Measurements from ENCODE around the gene BBS5.
"Not testable (repeated sequence)": the region's sequence is repeated elsewhere in the genome, so short reads cannot be mapped to it uniquely, and the experiment has no call there.

The BBS5 gene

DNA sequence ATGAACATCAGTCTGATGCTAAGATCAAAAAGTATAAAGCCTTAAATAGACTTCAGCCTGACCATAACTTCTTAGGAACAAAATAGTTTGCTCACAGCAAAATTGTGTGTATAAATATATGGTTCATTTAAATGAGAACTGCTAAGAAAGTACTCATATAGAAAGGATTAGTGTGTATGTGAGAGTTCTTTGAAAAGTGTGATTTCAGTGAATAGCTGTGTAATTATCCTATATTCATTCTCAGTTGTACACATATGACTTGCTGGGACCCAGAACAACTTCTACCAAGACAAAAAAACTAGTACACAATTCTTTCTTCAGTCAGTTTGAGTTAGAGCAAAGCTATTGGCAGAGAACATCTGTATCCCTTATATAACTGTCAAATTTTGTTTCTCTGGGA, 7.2 kb downstream of the BBS5 start:
- DNase-seq (ENCODE audit: low spot score) = no peak

DNA sequence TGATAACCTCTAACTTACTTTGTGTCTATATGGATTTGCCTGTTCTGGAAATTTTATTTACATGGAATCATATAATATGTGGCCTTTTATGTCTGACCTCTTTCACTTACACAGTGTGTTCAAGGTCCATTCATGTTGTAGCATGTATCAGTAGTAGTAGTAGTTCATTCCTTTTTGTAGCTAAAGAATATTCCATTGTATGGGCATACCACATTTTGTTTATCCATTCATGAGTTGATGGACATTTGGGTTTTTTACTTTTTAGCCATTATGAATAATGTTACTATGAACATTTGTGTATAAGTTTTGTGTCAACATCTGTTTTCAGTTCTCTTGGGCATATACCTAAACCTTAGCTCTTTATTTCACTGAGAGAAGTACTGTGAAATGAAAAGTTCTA, 11.5 kb downstream of the BBS5 start:
- no peak for DNase-seq (ENCODE audit: low spot score)

DNA sequence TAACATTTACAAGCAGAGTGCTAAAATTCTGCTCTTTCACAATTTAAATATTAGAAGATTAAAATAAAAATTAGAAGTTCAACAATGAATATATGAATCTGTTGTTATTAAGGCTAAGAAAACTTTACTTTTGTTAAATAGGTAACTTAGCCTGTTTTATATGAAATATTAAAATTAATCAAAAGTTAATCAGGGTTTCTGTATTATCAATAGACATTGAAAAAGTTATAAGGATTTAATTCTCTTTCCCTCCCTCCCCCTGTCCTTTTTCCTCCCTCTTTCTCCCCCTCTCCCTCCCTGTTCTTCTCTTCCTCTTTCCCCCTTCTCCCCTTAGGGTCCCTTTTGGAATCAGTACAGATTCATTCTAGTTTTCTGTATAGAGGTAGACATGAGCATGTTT, 12.1 kb downstream of the BBS5 start:
- DNase-seq (ENCODE audit: low spot score) = no peak

DNA sequence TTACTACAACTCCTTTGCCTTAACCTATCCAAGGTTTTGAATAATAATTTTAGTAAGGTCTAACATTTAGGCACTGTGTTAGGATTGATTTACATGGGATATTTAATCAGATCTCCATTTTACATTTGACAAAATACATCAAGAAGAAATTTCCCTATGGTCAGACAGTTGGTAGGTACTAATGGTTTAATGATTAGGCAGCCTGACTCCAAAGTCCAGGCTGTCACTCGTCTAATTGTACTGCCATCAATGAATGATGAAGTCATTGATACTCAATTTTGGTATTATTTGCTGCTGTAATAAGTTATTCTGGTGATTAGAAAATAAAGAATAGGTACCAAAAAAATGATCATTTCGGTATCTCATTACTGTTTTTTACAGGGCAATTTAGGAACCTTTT, 14.1 kb downstream of the BBS5 start:
- no peak for DNase-seq (ENCODE audit: low spot score)

DNA sequence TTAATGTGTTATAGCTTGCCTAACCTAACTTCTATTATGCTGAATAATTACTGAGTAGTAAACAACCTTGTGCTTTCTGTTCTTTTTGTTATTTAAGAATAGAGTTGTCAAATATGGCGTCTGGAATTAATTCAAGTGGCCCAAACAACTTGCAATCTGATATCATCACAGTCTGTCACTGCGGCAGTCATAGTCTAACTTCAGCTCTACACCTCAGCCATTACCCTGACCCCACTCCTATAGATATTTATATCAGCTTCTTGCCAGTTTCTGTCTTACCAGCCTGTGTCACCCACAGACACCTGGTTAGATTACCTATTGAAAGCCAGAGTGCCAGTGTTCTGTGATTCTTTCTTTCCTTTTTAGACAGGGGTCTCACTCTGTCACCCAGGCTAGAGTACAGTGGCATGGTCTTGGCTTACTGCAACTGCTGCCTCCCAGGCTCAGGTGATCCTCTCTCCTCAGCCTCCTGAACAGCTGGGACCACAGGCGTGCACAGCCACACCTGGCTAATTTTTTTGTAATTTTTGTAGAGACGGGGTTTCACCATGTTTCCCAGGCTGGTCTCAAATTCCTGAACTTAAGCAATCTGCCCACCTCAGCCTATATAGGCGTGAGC, 16.1 kb downstream of the BBS5 start:
- DNase-seq (ENCODE audit: low spot score) = no peak

DNA sequence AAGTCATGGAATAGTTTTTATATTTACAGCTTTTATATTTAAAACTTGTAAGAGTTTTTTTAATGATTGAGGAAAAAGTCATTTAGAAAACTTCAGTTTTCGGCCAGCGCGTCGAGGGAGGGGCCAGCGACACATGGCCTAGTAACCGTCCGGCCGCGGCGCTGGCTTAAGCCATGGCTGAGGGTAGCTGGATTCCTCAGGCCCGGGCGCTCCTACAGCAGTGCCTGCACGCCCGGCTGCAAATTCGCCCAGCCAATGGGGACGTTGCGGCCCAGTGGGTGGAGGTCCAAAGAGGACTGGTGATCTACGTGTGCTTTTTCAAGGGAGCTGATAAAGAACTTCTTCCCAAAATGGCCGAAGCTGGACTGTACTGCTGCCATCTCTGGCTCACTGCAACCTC, 25.4 kb downstream of the BBS5 start:
- DNase-seq (ENCODE audit: low spot score) = no peak

DNA sequence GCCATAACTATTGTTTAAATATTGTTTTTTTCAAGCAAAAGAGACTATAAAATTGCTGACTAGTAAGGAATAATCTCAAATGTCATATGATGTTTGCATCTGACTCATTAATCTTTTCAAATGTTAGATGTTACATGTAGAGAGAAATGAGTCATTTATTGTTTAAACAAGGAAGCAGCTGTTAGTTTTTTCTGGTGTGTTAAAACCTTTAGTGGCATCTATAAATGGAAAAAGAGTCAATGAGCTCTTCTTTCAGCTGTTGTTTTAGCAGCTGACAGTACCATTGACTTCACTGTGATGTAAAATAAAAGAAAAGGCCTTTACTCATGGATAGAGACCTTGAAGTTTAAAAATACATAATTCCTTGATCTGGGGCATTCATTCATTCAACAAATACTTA, 28.4 kb downstream of the BBS5 start:
- DNase-seq (ENCODE audit: low spot score) = no peak

DNA sequence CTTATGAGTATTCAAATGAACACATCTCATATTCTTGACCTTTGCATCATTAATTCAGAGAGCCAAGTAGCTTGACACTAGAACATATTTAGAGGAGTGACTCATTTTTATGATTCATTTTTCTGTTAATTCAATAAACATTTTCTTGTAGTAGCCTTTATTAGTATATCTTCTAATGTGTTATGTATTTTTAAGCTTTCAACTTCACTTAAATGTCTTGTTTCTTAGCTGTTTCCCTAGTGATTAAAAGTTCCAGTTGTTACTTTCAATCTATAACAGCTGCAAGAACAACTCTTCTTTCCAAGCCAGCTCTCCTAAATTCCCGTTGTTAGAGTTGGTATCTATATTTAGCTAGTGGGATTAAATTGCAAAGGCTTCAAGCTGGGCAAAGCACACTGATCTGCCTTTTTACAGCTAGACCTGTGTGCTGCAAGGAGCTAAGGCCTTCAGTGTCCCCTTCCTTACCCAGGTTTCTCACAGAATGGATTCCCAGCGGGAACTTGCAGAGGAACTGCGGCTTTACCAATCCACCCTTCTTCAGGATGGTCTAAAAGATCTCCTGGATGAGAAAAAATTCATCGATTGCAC, 30.1 kb downstream of the BBS5 start, which contains the start of gene KLHL41:
TSS of gene KLHL41 (plus strand) at position 405 of the 588 bp plus-strand sequence. CDS start at position 482, 77 bp downstream.
- DNase-seq (ENCODE audit: low spot score) = no peak

DNA sequence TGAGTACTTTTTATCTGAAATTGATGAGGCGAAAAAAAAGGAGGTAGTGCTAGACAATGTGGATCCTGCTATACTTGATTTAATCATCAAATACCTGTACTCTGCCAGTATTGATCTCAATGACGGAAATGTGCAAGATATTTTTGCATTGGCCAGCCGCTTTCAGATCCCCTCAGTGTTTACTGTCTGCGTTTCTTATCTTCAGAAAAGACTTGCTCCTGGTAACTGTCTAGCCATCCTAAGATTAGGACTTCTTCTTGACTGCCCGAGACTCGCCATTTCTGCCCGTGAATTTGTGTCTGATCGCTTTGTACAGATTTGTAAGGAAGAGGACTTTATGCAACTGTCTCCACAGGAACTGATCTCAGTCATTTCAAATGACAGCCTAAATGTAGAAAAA, 30.7 kb downstream of the BBS5 start:
- DNase-seq (ENCODE audit: low spot score) = no peak

DNA sequence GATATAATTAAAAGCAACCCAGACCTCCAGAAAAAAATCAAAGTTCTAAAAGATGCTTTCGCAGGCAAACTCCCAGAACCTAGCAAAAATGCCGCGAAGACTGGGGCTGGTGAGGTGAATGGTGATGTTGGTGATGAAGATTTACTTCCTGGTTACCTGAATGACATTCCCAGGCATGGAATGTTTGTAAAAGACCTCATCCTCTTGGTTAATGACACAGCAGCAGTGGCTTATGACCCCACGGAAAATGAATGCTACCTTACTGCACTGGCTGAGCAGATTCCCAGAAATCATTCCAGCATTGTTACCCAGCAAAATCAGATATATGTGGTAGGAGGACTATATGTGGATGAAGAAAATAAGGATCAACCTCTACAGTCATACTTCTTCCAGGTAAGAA, 31.2 kb downstream of the BBS5 start:
- no peak for DNase-seq (ENCODE audit: low spot score)

DNA sequence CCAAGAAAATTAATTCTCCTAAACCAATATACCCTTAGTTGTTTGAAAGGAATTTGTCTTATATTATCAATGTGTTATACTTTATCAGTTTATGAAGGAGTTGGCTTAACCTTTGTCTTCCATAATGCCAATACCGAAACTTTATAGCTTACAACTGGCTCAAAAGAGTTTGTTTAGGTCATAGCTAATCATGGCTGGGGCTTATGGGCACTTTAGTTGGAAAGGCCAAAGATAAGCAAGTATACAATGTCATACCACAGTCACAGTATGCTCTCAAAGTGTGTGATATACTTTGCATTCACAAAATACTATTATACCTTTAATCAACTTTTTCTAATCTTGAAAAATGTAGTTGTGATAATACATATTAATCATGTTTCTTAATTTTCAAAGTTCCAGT, 32.5 kb downstream of the BBS5 start:
- no peak for DNase-seq (ENCODE audit: low spot score)

DNA sequence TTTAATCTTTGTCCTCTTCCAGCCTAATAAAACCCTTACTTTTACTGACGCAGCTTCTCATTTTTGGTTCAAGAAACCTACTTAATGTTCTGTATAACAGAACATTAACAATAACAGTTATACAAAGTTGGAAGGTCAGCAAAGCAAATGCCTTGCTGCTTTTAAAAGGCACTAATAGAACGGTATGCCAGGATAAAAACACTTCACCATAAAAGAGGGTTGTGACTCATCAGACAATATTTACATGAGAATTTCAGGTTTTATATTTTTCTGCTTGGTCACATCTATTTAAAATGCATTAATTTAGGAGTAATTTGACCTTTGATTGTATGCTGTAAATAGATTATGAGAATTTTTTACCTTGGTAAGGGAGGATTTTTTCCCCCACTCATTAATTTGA, 33.2 kb downstream of the BBS5 start:
- DNase-seq (ENCODE audit: low spot score) = no peak

DNA sequence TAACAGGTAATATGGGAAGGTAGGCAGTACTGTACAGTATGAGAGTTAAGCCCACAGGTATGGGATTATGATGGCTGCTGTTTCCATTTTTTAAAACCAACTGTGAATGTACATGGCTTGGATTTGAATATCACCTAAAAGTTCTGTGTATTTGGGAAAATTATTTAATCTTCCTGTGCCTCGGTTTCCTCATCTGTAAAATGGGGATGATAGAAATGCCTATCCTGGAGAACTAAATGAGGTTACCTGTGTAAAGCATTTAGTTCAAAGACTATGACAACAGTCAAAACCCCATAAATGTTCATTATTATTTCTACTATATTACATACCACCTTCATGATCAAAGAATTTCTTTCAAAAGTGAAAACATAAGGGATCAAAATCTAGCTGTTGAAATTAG, 33.8 kb downstream of the BBS5 start:
- DNase-seq (ENCODE audit: low spot score) = no peak

DNA sequence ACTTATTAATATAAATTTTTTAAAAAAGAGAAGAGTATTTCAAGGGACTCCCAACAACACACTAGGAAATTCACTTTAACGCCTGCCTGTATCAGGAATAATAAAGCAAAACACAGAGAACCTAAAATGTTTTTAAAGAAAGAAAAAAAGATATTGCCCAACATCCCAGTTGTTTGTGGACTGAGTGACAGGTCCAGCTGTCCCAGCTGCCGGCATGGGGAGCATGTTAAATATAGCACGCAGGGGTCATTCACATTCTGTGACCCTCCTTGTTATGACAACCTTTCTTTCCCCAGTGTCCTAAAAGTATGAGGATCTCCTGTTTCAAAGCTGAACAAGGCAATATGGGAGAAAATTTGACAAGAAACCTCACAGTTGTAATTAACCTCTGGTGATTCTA, 34.6 kb downstream of the BBS5 start:
- no peak for DNase-seq (ENCODE audit: low spot score)

DNA sequence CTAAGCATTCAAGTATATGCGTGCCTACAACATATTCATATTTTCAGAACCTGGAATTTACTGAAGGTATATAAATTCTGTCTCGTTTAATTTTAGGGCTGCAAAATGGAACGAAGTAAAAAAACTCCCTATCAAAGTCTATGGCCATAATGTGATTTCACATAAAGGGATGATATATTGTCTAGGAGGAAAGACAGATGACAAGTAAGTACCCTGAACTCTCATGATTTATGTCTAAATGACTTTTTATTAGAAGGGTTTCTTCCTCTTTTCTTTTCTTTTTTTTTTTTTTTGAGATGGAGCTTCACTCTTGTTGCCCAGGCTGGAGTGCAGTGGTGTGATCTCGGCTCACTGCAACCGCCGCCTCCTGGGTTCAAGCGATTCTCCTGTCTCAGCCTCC, 35.5 kb downstream of the BBS5 start:
- not testable (repeated sequence) for DNase-seq (ENCODE audit: low spot score)

DNA sequence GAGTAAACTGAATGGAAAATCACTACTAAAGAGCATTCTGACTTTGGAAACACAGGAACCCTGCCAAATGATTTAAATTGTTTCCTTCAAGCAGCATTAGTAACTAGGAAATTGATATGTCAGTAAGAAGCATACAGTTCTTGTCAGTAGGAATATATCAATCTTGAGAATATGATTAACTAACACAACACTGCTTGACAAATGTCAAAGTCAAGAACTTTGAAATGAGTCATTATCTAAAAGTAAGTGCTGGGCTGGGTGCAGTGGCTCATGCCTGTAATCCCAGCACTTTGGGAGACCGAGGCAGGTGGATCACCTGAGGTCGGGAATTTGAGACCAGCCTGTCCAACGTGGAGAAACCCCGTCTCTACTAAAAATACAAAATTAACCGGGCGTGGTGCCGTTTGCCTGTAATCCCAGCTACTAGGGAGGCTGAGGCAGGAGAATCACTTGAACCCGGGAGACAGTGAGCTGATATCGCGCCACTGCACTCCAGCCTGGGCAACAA, 37.2 kb downstream of the BBS5 start:
- not testable (repeated sequence) for DNase-seq (ENCODE audit: low spot score)

DNA sequence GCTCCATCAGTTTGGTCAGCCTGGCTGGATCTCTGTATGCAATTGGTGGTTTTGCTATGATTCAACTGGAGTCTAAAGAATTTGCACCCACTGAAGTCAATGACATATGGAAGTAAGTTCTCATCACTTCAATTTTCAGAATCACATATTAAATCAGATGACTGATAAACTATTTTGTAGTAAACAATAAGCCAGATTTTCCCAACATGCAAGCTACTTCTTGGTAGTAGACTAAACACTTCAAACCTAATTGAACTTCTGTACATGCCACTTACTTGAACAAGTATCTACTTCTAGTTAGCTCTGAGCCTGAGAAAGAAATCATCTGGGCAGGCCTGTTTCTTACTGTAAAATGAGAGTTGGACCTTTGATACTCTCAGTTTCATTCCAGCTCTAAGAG, 41.6 kb downstream of the BBS5 start:
- DNase-seq (ENCODE audit: low spot score) = no peak

DNA sequence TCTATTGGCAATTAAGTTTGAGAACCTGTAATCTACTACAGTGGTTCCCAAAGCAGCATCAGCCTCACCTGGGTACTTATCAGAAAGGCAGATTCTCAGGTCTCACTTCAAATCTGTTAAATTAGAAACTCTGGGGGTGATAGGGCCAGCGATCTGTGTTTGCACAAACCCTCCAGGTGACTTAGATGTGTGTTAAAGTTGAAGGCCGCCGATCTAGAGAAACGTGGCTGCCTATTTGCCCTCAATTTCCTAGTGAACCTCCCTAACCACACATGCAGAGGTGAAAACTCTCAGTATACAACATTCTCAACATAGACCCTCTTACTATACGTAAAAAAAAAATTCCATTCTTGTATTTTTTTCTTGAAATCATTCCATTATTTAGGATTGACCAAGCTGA, 44.4 kb downstream of the BBS5 start:
- no peak for DNase-seq (ENCODE audit: low spot score)

DNA sequence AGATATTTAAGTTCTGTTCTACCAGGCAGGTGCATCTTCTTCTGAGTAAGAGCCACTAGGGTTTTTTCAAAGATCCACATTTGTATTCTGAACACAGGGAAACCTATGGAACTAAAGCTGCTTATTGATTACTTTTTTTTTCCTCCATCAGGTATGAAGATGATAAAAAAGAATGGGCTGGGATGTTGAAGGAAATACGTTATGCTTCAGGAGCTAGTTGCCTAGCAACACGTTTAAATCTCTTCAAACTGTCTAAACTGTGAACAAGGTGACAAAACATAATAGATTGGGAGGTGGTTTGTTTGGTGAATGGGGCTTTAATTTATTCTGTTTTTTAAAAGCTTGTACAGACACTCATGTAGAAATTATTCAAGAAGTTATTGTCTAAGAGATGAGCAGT, 46.1 kb downstream of the BBS5 start:
- no peak for DNase-seq (ENCODE audit: low spot score)

DNA sequence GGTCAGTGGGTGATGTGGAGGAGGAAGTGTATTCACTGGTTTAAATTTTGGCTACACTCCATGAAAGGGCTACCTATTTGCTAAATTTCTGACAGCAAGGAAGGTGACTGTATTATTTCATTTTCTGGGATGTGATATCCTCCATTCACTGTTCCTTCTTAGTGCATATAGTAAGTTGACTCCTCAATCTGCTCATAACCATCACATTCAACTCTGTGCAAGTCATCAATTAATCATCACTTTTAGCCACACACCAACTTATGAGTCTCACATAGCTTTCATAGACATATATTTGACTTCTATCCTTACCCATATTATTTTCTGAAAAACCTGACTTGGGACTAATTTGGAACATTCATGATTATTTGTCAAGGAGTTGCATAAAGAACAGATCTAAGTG, 47.2 kb downstream of the BBS5 start:
- DNase-seq (ENCODE audit: low spot score) = no peak

DNA sequence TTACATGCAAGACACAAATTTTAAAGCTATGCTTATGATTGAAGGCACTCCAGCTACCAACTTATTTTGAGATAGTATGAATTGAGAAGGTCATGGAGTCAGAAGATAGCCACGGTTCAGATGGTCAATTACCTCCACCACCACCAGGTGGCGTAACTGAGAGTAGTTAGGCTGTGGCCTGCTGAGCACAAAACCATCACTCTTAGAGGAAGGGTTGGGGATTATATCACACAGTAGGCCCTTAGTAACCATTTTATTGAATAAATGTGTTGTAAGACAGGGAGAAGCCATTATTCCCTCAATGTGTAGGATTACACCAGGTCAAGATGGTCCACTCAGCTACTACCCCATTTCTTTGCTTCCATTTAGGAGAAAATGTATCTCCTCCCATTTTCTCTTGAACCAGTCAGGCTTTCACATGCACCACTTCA, 49.0 kb downstream of the BBS5 start:
- peak; percentile 80 for DNase-seq (ENCODE audit: low spot score)

DNA sequence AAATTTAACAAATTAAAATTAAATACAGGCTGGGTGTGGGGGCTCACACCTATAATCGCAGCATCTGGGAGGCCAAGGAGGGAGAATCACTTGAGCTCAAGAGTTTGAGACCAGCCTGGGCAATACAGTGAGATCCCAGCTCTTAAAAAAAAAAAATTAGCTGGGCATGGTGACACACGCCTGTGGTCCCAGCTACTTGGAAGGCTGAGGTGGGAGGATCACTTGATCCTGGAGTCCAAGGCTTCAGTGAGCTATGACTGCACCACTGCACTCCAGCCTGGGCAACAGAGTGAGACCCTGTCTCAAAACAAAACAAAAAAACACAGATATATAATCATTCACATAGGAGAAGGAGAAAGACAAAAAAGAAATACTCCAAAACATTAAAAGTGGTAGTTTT, 60.2 kb downstream of the BBS5 start:
- DNase-seq (ENCODE audit: low spot score) = not testable (repeated sequence)

DNA sequence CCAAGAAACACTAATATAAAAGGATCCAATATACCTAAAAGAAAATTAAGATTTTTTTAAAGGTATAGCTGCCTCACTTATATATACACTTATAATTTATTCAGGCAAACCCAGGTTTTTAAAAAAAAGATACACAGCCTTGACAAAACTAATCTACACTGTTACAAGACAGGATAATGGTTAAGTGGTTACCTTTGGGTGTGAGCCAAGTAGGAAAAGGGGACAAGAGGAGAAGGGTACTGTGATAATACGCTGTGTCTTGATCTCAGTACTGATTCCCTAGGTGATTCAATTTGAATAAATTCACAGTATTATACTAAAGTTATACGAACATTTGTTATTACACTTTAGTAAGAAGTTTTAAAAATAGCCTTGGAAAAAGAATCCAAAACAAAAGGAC, 60.9 kb downstream of the BBS5 start:
- no peak for DNase-seq (ENCODE audit: low spot score)

DNA sequence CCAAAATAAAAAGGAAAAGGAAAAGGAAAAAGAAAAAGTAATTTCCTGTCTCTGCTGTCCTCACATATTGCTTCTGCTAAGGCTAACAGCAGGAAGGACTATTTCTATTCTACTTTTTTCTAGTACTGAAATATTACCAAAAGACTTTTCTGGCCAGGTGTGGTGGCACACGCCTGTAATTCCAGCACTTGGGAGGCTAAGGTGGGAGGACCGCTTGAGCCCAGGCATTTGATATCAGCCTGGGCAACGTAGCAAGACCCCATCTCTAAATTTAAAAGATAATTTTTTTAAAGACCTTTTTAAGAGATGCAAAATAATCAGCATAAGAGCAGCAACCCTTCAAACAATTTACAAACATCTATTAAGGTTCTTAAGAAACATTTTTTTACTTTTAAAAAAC, 63.1 kb downstream of the BBS5 start:
- no peak for DNase-seq (ENCODE audit: low spot score)
